HG03460 (cell line): ENCODE data around the gene GSTA1.
"Not testable (repeated sequence)": the region's sequence is repeated elsewhere in the genome, so short reads cannot be mapped to it uniquely, and the experiment has no call there.

Experiments
- ATAC-seq: cut with Tn5 transposase; IDR thresholded peaks from one replicate; pipeline ENCODE4 v1.9.1; 2021; ENCODE audit not compliant: unreplicated experiment

The GSTA1 gene

GRCh38 chr6:52809777-52810176, 6.2 kb upstream of the GSTA1 start:
- ATAC-seq, result not testable (repeated sequence)

GRCh38 chr6:52808660-52809059, 5.0 kb upstream of the GSTA1 start:
- no peak for ATAC-seq

- ATAC-seq, result no peak
Observed at GRCh38 chr6:52802806-52803205, 810 bp downstream of the GSTA1 start.

- ATAC-seq, result no peak
Observed at GRCh38 chr6:52801188-52801841, 2.3 kb downstream of the GSTA1 start.

- ATAC-seq, result not testable (repeated sequence)
Observed at GRCh38 chr6:52799272-52799671, 4.3 kb downstream of the GSTA1 start.

GRCh38 chr6:52794366-52794765, 9.2 kb downstream of the GSTA1 start:
- not testable (repeated sequence) for ATAC-seq

- ATAC-seq, result no peak
Observed at GRCh38 chr6:52790861-52791260, 12.8 kb downstream of the GSTA1 start.

GRCh38 chr6:52789658-52790057, 14.0 kb downstream of the GSTA1 start:
- not testable (repeated sequence) for ATAC-seq

- no peak for ATAC-seq
Observed at GRCh38 chr6:52788478-52788877, 15.1 kb downstream of the GSTA1 start.

GRCh38 chr6:52787917-52788316, 15.7 kb downstream of the GSTA1 start:
- no peak for ATAC-seq

GRCh38 chr6:52786249-52786956, 17.2 kb downstream of the GSTA1 start:
- ATAC-seq, result no peak

- not testable (repeated sequence) for ATAC-seq
Observed at GRCh38 chr6:52782696-52783274, 20.8 kb downstream of the GSTA1 start.

- ATAC-seq, result not testable (repeated sequence)
Observed at GRCh38 chr6:52782209-52782608, 21.4 kb downstream of the GSTA1 start.

GRCh38 chr6:52779237-52779636, 24.4 kb downstream of the GSTA1 start:
- no peak for ATAC-seq

GRCh38 chr6:52776711-52777351, 26.8 kb downstream of the GSTA1 start:
- ATAC-seq, result not testable (repeated sequence)

- ATAC-seq, result not testable (repeated sequence)
Observed at GRCh38 chr6:52769399-52769798, 34.2 kb downstream of the GSTA1 start.

GRCh38 chr6:52767658-52768057, 36.0 kb downstream of the GSTA1 start:
- ATAC-seq, result not testable (repeated sequence)

GRCh38 chr6:52763322-52763916, 40.2 kb downstream of the GSTA1 start, which contains the start of gene GSTA2:
Gene GSTA2 (minus strand): TSS chr6:52763475. CDS start chr6:52757947, 5,528 bp downstream.
- ATAC-seq, result not testable (repeated sequence)

GRCh38 chr6:52761673-52762491, 41.7 kb downstream of the GSTA1 start:
- not testable (repeated sequence) for ATAC-seq

- ATAC-seq, result no peak
Observed at GRCh38 chr6:52760105-52760765, 43.4 kb downstream of the GSTA1 start.
